Smooth muscle cell (in vitro differentiated cells): ENCODE measurements around the gene DNAJC8. TPM values are rescaled to one million over a fixed set of nuclear protein-coding genes. Genes with fewer than 3 reads are reported as not detected.

ENCODE experiments used
- DNase-seq: peaks from one replicate; lab custom pipeline; 2025; ENCODE audit not compliant: unreplicated experiment; lab: John Stamatoyannopoulos, UW
- H2AFZ ChIP-seq: fragments of 200-600 bp; sonication (generic); 2 replicates; pipeline ENCODE4 v1.6.0; 2016; ENCODE audit warnings: antibody characterized with exemption, low read depth, mild to moderate bottlenecking
- H3F3A ChIP-seq: fragments of 200-600 bp; sonication (generic); 2 replicates; pipeline ENCODE4 v1.6.0; 2017; ENCODE audit warnings: antibody characterized with exemption, low read depth
- H3K27ac ChIP-seq: fragments of 200-600 bp; sonication (generic); 2 replicates; pipeline ENCODE4 v1.5.1; 2016; ENCODE audit warnings: low read depth, mild to moderate bottlenecking
- H3K27me3 ChIP-seq: fragments of 200-600 bp; sonication (generic); 2 replicates; pipeline ENCODE4 v1.6.1; 2016; ENCODE audit warnings: low read depth, mild to moderate bottlenecking
- H3K36me3 ChIP-seq: fragments of 200-600 bp; sonication (generic); 2 replicates; pipeline ENCODE4 v1.5.1; 2016; ENCODE audit warnings: low read depth
- H3K4me1 ChIP-seq: fragments of 200-600 bp; sonication (generic); 2 replicates; pipeline ENCODE4 v1.5.1; 2016; ENCODE audit warnings: low read depth
- H3K4me2 ChIP-seq: fragments of 200-600 bp; sonication (generic); 2 replicates; pipeline ENCODE4 v1.6.0; 2016; ENCODE audit warnings: mild to moderate bottlenecking
- H3K4me3 ChIP-seq: fragments of 200-600 bp; sonication (generic); 2 replicates; pipeline ENCODE4 v1.5.1; 2016; ENCODE audit warnings: mild to moderate bottlenecking
- H3K79me2 ChIP-seq: fragments of 200-600 bp; sonication (generic); 2 replicates; pipeline ENCODE4 v1.6.0; 2016; ENCODE audit warnings: low read depth, mild to moderate bottlenecking
- H3K9ac ChIP-seq: fragments of 200-600 bp; sonication (generic); 2 replicates; pipeline ENCODE4 v1.6.0; 2016; ENCODE audit warnings: low read depth
- H3K9me3 ChIP-seq: fragments of 200-600 bp; sonication (generic); replicated peaks from 2 replicates; pipeline ENCODE4 v1.5.1; 2016; ENCODE audit warnings: low read depth
- H4K20me1 ChIP-seq: fragments of 200-600 bp; sonication (generic); 2 replicates; pipeline ENCODE4 v1.6.0; 2016; ENCODE audit warnings: low read depth
- WGBS: methylation state at CpG from one replicate; pipeline ENCODE4 v1.1.7; 2016; ENCODE audit warnings: low lambda C conversion rate; 5-methylcytosine and 5-hydroxymethylcytosine counted together
- polyA plus RNA-seq: library from polyadenylated mRNA; unstranded; fragments of >200 nt; fragmentation: Nextera tagmentation; extraction: Ambion mirVana; gene quantifications from 2 replicates; pipeline ENCODE4 v1.2.1, GENCODE V29; 2016
- total RNA-seq: library from RNA; depleted of rRNA; stranded (reverse); fragments of >200 nt; gene quantifications from 2 replicates; pipeline ENCODE4 v1.2.3, GENCODE V29; 2014
- TF ChIP-seq, protein P1 (sequence below): fragments of 200-600 bp; sonication (generic); IDR thresholded peaks from 2 replicates; pipeline ENCODE4 v1.5.1; 2017; ENCODE audit warnings: borderline replicate concordance, mild to moderate bottlenecking, antibody characterized with exemption; ENCODE audit not compliant: insufficient read depth, poor library complexity, severe bottlenecking

DNAJC8 gene
- total and polyA plus RNA-seq, 2 experiments from 2014 or later: 76.1 to 114 TPM

DNA sequence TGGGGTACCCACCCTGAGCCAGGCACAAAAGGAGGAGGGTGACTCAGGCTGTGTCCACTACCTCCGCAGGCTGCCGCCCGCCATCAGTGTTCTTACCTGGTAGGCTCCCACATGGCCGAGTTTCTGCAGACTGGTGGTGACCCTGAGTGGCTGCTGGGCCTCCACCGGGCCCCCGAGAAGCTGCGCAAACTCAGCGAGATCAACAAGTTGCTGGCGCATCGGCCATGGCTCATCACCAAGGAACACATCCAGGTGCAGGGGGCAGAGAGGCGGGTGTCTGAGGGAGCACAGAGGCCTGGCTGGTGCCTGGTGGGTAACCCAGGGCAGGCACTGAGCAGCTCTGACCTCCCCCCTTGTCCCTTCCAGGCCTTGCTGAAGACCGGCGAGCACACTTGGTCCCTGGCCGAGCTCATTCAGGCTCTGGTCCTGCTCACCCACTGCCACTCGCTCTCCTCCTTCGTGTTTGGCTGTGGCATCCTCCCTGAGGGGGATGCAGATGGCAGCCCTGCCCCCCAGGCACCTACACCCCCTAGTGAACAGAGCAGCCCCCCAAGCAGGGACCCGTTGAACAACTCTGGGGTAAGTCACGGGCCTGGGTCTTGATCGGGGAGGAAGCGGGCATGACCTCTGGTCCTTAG is 39.5 kb upstream of the DNAJC8 start:
- H3K9me3 ChIP-seq: no peaks in the 10 kb centered on the region
- H2AFZ ChIP-seq: no peak overlapping the region
- H4K20me1 ChIP-seq: peaks cover 93% of the 10 kb centered on the region
- H3K36me3 ChIP-seq: peaks cover 10% of the 10 kb centered on the region
- no peak overlapping the region for H3K27ac ChIP-seq
- H3K4me3 ChIP-seq: no peak overlapping the region
- TF ChIP-seq, protein P1, sequence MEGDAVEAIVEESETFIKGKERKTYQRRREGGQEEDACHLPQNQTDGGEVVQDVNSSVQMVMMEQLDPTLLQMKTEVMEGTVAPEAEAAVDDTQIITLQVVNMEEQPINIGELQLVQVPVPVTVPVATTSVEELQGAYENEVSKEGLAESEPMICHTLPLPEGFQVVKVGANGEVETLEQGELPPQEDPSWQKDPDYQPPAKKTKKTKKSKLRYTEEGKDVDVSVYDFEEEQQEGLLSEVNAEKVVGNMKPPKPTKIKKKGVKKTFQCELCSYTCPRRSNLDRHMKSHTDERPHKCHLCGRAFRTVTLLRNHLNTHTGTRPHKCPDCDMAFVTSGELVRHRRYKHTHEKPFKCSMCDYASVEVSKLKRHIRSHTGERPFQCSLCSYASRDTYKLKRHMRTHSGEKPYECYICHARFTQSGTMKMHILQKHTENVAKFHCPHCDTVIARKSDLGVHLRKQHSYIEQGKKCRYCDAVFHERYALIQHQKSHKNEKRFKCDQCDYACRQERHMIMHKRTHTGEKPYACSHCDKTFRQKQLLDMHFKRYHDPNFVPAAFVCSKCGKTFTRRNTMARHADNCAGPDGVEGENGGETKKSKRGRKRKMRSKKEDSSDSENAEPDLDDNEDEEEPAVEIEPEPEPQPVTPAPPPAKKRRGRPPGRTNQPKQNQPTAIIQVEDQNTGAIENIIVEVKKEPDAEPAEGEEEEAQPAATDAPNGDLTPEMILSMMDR: no peak
- DNase-seq: no peak
- peaks cover 55% of the 10 kb centered on the region for H3K79me2 ChIP-seq
- H3K4me1 ChIP-seq: peaks cover 2% of the 10 kb centered on the region
- H3F3A ChIP-seq: no peaks in the 10 kb centered on the region
- no peak overlapping the region for H3K9ac ChIP-seq
- no peak overlapping the region for H3K4me2 ChIP-seq
- no peaks in the 10 kb centered on the region for H3K27me3 ChIP-seq
- 99% methylated on average over 19 of the region's 20 CpGs for WGBS

DNA sequence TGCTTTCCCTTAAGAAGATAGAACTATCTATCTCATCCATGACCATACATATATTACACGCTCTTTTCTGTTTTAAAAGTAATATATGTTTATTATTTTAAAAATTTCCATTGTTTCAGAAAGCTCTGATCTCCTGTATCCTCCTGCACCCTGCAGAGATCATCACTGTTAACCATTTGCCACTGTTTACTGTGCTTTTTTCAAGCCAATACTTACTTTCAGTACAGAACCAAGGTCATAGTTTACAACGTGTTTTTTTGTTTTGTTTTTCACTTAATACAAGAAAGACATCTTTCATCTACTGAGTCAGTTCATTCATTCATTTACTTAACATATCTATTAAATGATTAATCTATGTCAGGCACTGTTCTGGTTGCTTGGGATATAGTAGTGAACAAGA is 36.7 kb upstream of the DNAJC8 start:
- H3K4me1 ChIP-seq: peaks cover 17% of the 10 kb centered on the region
- no peaks in the 10 kb centered on the region for H3K9me3 ChIP-seq
- peaks cover 100% of the 10 kb centered on the region for H4K20me1 ChIP-seq
- WGBS: 92% methylated on average over 2 of the region's 2 CpGs
- H2AFZ ChIP-seq: no peak overlapping the region
- no peaks in the 10 kb centered on the region for H3K27me3 ChIP-seq
- no peak overlapping the region for H3K4me2 ChIP-seq
- peaks cover 78% of the 10 kb centered on the region for H3K79me2 ChIP-seq
- no peak for DNase-seq
- H3K27ac ChIP-seq: no peak overlapping the region
- H3K9ac ChIP-seq: no peak overlapping the region
- peaks cover 2% of the 10 kb centered on the region for H3K36me3 ChIP-seq
- H3F3A ChIP-seq: no peaks in the 10 kb centered on the region
- TF ChIP-seq, protein P1: no peak
- H3K4me3 ChIP-seq: no peak overlapping the region

DNA sequence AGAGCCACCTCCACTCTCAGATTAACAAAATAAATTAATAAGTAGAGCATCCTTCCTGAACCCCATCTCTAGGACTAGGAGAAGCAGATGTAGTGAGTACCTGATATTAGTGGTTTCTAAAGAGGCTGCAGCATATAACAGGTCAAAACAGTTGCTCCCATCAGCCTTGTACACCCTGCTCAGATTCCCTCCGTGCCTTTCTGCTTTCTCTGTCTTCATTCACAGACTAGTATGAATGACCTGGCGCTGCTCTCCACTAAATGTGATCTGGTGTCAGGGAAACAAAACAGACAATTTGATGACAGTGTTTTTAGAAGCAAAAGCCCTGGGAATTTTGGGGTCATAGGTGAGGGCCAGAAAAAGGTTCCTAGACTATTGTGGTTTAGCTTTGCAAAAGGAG is 34.8 kb upstream of the DNAJC8 start:
- H4K20me1 ChIP-seq: peaks cover 100% of the 10 kb centered on the region
- WGBS: 88% methylated on average over 2 of the region's 2 CpGs

More for the DNA sequence above, 34.8 kb upstream of the DNAJC8 start:
- H3K4me3 ChIP-seq: no peak overlapping the region
- no peaks in the 10 kb centered on the region for H3K36me3 ChIP-seq
- no peak overlapping the region for H3K4me2 ChIP-seq
- no peak overlapping the region for H3K9ac ChIP-seq
- DNase-seq: no peak
- H3K79me2 ChIP-seq: peaks cover 94% of the 10 kb centered on the region
- TF ChIP-seq, protein P1: no peak
- no peaks in the 10 kb centered on the region for H3K9me3 ChIP-seq
- H3F3A ChIP-seq: no peaks in the 10 kb centered on the region
- peak overlapping the region; percentile 44 for H3K27ac ChIP-seq
- no peaks in the 10 kb centered on the region for H3K27me3 ChIP-seq
- H2AFZ ChIP-seq: no peak overlapping the region
- H3K4me1 ChIP-seq: peaks cover 21% of the 10 kb centered on the region
